ENCODE results near the gene HOXC6.
"Not testable (repeated sequence)": the region's sequence is repeated elsewhere in the genome, so short reads cannot be mapped to it uniquely, and the experiment has no call there.

HOXC6 gene

DNA sequence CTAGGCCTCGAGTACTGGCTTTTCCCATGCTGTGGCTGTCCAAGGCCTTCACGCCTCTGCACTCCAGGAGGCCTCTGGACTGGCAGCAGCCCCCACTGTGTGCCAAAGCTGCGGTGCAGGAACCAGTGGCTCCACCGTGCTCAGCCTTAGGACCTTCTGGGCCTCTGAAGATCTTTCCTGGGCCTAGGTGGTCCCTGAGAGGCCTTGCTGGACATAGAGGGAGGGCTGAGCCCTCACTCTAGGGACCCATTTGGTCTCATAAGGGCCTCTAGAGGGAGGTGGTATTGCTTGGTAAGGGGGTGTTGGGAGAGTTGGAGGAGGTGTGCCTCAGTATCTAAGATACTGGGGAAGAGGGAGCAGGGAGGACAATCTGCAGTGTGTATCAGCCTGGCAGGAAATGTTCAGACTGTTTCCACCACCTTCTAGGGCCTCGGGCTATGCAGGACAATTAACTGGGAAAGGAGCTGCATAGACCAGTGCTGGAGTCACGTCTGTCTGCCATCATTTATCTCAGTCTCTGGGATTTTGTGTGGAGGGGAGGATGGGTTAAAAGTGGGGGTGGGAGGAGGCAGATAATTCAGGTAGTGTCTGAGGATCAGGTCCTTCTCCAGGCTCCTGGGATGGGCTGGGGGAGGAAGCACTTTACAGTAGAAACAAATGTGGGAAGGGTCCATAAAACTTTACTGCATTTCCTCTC lies 7.5 kb downstream of the HOXC6 start:
- Histone ChIP-seq H3K4me3 (ENCODE audit: low read length) (no peak overlapping the region), H3K9ac (ENCODE audit: low read depth, low read length) (no peak overlapping the region), H3K36me3 (ENCODE audit: insufficient read depth, low read length) (no peaks in the 10 kb centered on the region), H3K27me3 (ENCODE audit: insufficient read depth, low read length) (peaks cover 100% of the 10 kb centered on the region), H3K4me1 (ENCODE audit: insufficient read depth, low read length) (no peaks in the 10 kb centered on the region), H3K9me3 (ENCODE audit: insufficient read depth, low read depth, low read length) (no peaks in the 10 kb centered on the region), H3K27ac (ENCODE audit: low read depth, low read length) (no peak overlapping the region)
- 35% methylated on average over 6 of the region's 6 CpGs for WGBS

DNA sequence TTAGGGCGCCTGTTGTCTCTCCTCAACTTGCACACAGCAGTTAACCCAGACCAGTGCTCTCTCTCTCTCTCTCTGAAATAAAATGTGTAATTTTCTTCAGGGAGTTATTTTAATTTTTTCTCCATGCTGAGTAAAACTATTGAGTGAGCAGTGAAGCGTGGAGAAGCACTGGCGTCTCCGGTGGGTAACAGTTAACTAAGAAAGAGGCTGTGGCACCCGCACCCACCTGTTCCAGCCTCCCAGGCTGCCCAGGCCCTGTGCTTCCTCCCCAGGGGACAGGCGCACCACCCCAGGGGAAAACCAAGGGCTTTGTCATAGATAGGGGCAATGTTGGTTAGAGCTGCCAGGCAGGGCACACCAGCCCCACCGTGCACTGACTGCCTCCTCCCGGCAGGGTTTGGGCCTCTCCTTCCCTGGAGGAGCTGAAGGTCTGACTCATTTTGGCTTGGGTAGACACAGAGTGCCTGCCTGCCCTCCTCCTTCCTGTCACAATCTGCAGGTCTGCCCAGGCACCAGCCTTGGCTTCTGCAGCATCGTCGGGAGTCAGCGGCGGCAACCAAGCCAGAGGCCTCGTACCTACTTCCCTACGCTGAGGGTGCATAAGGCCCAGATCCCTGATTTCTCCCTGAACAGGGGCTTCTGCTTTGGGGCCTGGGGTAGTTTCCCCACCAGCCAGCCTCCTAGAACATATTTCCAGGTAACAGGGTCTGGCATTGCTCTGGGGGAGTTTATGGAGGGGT lies 8.6 kb downstream of the HOXC6 start:
- Histone ChIP-seq H3K9me3 (ENCODE audit: insufficient read depth, low read depth, low read length) (no peaks in the 10 kb centered on the region), H3K4me3 (ENCODE audit: low read length) (no peak overlapping the region), H3K36me3 (ENCODE audit: insufficient read depth, low read length) (no peaks in the 10 kb centered on the region), H3K27me3 (ENCODE audit: insufficient read depth, low read length) (peaks cover 100% of the 10 kb centered on the region), H3K9ac (ENCODE audit: low read depth, low read length) (no peak overlapping the region), H3K4me1 (ENCODE audit: insufficient read depth, low read length) (no peaks in the 10 kb centered on the region), H3K27ac (ENCODE audit: low read depth, low read length) (no peak overlapping the region)
- WGBS: 45% methylated on average over 14 of the region's 14 CpGs

DNA sequence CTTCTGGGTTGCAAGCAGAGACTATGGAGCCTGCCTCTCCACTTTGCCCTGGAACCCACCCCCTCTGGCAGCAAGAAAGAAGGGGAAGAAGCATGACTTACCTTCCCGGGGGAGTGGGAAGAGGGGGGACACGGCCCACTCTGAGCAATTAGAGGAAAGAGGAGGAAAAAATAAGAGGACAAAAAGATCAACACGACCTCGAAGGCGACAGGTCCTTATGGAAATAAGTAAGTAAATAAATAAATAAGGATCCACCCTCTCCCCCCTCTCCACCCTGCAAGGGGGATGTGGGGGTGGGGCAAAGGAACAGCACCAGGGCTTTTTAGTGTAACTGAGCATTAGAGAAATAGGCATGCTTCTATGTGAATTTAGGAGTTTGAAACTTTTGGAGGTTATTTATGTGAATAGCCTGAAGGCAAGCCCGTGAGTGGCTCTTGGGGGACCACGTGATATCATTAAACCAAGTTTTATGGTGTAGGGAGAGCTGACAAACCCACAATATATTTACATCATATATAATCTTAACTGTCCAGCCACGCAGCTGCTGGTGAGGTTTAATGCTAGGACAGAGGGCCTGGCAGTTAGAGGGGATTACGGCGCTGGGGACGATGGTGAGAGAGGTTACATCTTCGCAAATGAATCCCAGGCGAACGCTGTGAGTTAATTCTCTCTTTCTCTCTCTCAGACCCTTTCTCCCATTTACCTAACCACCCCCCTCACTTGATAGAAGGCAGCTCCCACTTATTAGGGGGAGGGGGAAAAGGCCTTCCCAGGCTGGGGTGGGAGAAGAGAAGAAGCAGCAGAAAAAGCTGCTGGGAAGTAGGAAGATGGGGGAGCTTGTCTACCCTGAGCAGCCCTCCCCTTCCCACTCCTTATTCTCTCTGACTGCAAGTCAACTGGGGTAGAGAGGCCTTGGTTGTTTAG lies 9.4 kb downstream of the HOXC6 start:
- Histone ChIP-seq H3K27me3 (ENCODE audit: insufficient read depth, low read length) (peaks cover 100% of the 10 kb centered on the region), H3K9ac (ENCODE audit: low read depth, low read length) (no peak overlapping the region), H3K4me3 (ENCODE audit: low read length) (no peak overlapping the region), H3K36me3 (ENCODE audit: insufficient read depth, low read length) (no peaks in the 10 kb centered on the region), H3K4me1 (ENCODE audit: insufficient read depth, low read length) (no peaks in the 10 kb centered on the region), H3K27ac (ENCODE audit: low read depth, low read length) (no peak overlapping the region), H3K9me3 (ENCODE audit: insufficient read depth, low read depth, low read length) (no peaks in the 10 kb centered on the region)
- 26% methylated on average over 10 of the region's 14 CpGs for WGBS

DNA sequence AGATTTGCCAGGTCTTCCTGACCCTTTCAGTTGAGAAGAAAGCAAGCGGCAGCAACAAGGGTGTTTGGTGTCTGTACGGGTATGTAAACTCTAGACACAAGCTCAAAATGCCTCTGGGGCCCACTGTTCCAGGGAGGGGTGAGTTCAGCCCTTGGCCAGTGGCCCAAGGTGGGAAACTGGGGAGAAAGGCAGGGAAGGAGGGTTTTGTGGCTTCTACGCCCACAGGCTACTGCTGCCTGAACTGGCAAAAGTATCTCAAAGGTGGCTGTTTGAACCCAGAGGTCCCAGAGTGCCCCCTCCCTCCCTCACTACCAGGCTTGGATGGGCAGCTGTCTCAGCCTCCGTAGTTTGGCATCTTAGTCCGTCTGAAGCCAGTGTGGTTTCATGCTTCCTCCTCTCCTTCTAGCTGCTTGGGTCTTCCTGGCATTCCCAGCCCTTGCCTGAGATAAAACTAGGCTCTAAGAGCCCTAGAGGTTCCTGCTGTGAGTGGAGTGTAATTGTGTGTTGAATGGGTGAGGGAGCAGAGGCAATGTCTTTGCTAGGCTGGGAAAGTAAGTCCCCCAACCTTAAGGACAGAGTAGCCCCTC lies 10.1 kb downstream of the HOXC6 start:
- no peak overlapping the region for H3K27ac ChIP-seq (ENCODE audit: low read depth, low read length)
- 50% methylated on average over 5 of the region's 5 CpGs for WGBS
- no peaks in the 10 kb centered on the region for H3K36me3 ChIP-seq (ENCODE audit: insufficient read depth, low read length)
- H3K4me3 ChIP-seq (ENCODE audit: low read length): no peak overlapping the region
- no peak overlapping the region for H3K9ac ChIP-seq (ENCODE audit: low read depth, low read length)
- peaks cover 100% of the 10 kb centered on the region for H3K27me3 ChIP-seq (ENCODE audit: insufficient read depth, low read length)
- H3K9me3 ChIP-seq (ENCODE audit: insufficient read depth, low read depth, low read length): no peaks in the 10 kb centered on the region
- no peaks in the 10 kb centered on the region for H3K4me1 ChIP-seq (ENCODE audit: insufficient read depth, low read length)

DNA sequence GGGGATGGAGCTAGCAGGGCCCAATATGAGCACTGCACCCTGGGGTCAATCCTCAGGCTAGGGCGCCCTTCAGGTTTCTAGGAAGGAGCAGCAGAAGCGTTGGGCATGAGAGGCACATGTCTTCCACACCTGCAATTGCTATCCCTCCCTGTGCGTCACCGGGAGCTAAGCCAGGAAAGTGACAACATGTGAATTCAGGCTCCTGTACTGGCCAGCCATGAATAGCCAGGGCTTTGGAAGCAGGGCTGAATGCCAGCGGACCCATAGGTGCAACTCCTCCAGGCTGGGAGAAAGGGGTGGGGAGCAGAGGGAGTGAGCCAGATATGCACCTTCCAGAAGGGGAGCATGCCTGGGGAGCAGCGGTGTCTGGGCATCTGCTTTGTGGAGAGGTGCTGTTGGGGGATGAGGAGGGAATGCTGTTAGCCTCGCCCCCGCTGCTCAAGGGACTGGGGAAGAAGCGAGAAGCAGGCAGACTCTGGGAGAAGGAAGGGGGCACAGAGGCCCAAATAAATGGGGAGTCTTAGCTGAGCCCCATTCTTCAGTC lies 10.7 kb downstream of the HOXC6 start:
- H3K27ac ChIP-seq (ENCODE audit: low read depth, low read length): no peak overlapping the region
- H3K4me1 ChIP-seq (ENCODE audit: insufficient read depth, low read length): no peaks in the 10 kb centered on the region
- H3K36me3 ChIP-seq (ENCODE audit: insufficient read depth, low read length): no peaks in the 10 kb centered on the region
- WGBS: 21% methylated on average over 9 of the region's 9 CpGs
- H3K4me3 ChIP-seq (ENCODE audit: low read length): no peak overlapping the region
- H3K9me3 ChIP-seq (ENCODE audit: insufficient read depth, low read depth, low read length): no peaks in the 10 kb centered on the region
- no peak overlapping the region for H3K9ac ChIP-seq (ENCODE audit: low read depth, low read length)
- peaks cover 100% of the 10 kb centered on the region for H3K27me3 ChIP-seq (ENCODE audit: insufficient read depth, low read length)

DNA sequence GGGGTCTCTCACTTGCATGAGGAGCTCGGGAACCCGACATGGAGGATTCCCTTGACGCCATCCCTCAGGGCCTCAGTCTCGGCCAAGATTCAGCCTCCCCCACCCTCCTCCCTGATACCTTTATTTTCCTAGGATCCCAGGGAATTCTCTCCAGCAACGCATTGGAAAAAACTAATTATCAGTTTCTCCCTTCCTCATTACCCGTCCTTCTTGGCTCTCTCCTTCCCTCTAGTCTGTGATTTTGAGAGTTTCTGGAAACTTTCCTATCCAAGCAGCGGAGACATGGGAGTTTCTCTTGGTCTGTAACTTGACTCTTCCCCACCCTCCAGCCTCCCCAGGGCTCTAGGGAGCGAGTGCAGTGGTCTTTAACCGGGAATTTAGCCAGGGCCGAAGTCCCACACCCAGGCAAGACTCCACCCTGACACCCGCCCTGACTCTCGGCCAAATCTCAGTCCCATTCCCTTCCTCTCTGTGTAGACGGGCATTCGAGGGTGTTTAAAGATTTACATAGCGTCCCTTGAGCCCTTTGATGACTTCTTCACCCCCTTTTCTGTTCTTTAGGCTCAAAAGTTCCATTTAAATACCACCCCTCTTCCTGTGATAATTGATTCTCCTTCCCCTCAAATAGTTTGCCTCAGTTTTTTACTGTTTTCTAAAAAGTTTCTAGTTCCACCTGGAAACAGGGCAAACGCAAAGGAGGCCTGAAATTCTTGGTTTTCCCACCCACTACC lies 11.3 kb downstream of the HOXC6 start:
- WGBS: 11% methylated on average over 16 of the region's 16 CpGs
- no peaks in the 10 kb centered on the region for H3K9me3 ChIP-seq (ENCODE audit: insufficient read depth, low read depth, low read length)
- no peak overlapping the region for H3K9ac ChIP-seq (ENCODE audit: low read depth, low read length)
- no peaks in the 10 kb centered on the region for H3K4me1 ChIP-seq (ENCODE audit: insufficient read depth, low read length)
- H3K27me3 ChIP-seq (ENCODE audit: insufficient read depth, low read length): peaks cover 100% of the 10 kb centered on the region
- no peak overlapping the region for H3K27ac ChIP-seq (ENCODE audit: low read depth, low read length)
- H3K36me3 ChIP-seq (ENCODE audit: insufficient read depth, low read length): no peaks in the 10 kb centered on the region
- no peak overlapping the region for H3K4me3 ChIP-seq (ENCODE audit: low read length)

DNA sequence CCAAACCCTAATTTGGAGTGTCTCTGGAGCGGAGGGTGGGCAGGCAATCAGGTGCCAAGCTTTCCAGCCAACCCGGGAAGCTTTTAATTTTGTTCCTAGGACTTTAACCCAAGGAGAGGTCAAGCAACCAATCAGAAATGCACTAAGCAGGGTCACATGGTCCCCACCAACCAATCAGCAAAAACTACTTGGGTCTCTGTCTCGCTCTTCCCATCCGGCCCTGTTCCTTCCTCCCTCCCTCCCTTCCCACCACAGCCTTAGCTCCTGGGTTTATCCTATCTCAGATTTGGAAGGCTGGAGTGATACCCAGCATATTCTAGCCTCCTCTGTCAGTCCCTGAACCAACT lies 11.9 kb downstream of the HOXC6 start:
- Histone ChIP-seq H3K4me3 (ENCODE audit: low read length) (no peak overlapping the region), H3K9me3 (ENCODE audit: insufficient read depth, low read depth, low read length) (no peaks in the 10 kb centered on the region), H3K4me1 (ENCODE audit: insufficient read depth, low read length) (no peaks in the 10 kb centered on the region), H3K27me3 (ENCODE audit: insufficient read depth, low read length) (peaks cover 100% of the 10 kb centered on the region), H3K36me3 (ENCODE audit: insufficient read depth, low read length) (no peaks in the 10 kb centered on the region), H3K9ac (ENCODE audit: low read depth, low read length) (no peak overlapping the region), H3K27ac (ENCODE audit: low read depth, low read length) (no peak overlapping the region)
- WGBS: 52% methylated on average over 4 of the region's 4 CpGs

DNA sequence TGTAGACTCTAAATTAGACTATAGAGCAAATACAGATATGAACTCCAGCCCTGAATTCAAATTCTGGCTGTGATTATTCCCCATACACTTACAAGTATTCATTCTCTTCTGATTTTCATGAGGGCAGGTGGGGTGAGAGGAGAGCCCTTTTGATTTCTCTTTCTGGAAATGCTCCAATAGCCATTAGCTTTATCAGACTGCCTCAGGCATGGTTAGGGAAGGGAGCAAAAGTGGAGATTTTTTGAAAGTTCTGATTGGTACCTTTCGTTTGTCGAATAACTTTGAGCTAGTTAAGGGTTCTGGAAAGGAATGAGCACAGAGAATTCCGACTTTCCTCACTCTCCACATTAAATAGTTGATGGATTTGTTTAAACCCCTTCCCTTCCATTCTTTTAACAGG lies 12.4 kb downstream of the HOXC6 start:
- peaks cover 100% of the 10 kb centered on the region for H3K27me3 ChIP-seq (ENCODE audit: insufficient read depth, low read length)
- 60% methylated on average over 2 of the region's 3 CpGs for WGBS

DNA sequence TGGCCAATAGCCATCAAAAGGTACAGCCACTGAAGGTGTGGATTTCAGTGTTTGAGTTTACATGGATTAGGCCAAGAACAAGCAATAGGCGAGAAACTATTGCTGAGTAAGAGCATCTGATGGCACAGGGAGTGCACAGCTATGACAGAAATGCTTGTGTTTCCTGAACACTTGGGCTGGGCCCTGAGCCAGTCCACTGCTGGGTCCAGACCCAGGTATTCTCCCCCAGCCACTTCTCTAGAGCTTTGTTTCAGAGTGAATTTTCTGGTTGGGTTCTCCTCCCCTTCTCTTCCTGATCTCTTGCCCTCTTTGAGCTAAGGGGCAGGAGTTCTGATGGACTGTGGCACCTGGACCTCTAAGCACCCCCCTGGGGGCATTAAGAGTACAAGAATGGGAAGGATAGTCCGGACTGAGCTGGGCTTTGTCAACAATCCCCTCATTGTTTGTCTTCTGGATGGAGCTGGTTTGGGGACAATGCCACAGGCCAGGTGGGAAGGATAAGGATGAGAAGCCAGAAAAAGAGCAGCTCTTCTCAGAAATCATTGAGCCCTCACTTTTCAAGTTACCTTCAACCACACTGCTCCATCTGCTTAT lies 13.0 kb downstream of the HOXC6 start:
- WGBS: 32% methylated on average over 2 of the region's 2 CpGs
- Histone ChIP-seq H3K27ac (ENCODE audit: low read depth, low read length) (no peak overlapping the region), H3K27me3 (ENCODE audit: insufficient read depth, low read length) (peaks cover 100% of the 10 kb centered on the region), H3K36me3 (ENCODE audit: insufficient read depth, low read length) (no peaks in the 10 kb centered on the region), H3K9ac (ENCODE audit: low read depth, low read length) (no peak overlapping the region), H3K9me3 (ENCODE audit: insufficient read depth, low read depth, low read length) (no peaks in the 10 kb centered on the region), H3K4me3 (ENCODE audit: low read length) (no peak overlapping the region), H3K4me1 (ENCODE audit: insufficient read depth, low read length) (no peaks in the 10 kb centered on the region)

More for the DNA sequence above, 12.4 kb downstream of the HOXC6 start:
- H3K9me3 ChIP-seq (ENCODE audit: insufficient read depth, low read depth, low read length): no peaks in the 10 kb centered on the region
- no peak overlapping the region for H3K9ac ChIP-seq (ENCODE audit: low read depth, low read length)
- H3K4me1 ChIP-seq (ENCODE audit: insufficient read depth, low read length): no peaks in the 10 kb centered on the region
- H3K36me3 ChIP-seq (ENCODE audit: insufficient read depth, low read length): no peaks in the 10 kb centered on the region
- H3K27ac ChIP-seq (ENCODE audit: low read depth, low read length): no peak overlapping the region
- no peak overlapping the region for H3K4me3 ChIP-seq (ENCODE audit: low read length)

DNA sequence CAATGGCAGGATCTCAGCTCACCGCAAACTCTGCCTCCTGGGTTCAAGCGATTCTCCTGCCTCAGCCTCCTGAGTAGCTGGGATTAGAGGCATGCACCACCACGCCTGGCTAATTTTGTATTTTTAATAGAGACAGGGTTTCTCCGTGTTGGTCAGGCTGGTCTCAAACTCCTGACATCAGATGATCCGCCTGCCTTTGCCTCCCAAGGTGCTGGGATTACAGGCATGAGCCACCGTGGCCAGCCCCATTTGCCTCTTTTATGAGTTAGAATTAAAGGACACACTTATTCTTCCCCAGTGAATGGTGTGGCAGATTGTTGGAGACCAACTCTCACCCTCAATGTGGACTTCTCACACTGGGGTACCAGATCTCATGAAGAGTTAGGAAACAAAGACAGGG lies 13.8 kb downstream of the HOXC6 start:
- 54% methylated on average over 6 of the region's 6 CpGs for WGBS
- H3K27me3 ChIP-seq (ENCODE audit: insufficient read depth, low read length): peaks cover 100% of the 10 kb centered on the region

More for the DNA sequence above, 13.8 kb downstream of the HOXC6 start:
- not testable (repeated sequence) for H3K4me1 ChIP-seq (ENCODE audit: insufficient read depth, low read length); H3K4me3 ChIP-seq (ENCODE audit: low read length); H3K36me3 ChIP-seq (ENCODE audit: insufficient read depth, low read length); H3K27ac ChIP-seq (ENCODE audit: low read depth, low read length); H3K9me3 ChIP-seq (ENCODE audit: insufficient read depth, low read depth, low read length); H3K9ac ChIP-seq (ENCODE audit: low read depth, low read length)

Measured in HUES64 (cell line).